Erythroblast (primary cell): ENCODE results near the gene NCAM2.

Experiments used
- GATA1 ChIP-seq: IDR thresholded peaks from 2 replicates; pipeline ENCODE4 v1.6.1; 2011; ENCODE audit warnings: low read depth, mild to moderate bottlenecking, control low read depth, low read length, moderate library complexity
- POLR2A ChIP-seq: IDR thresholded peaks from 2 replicates; pipeline ENCODE4 v1.6.1; 2011; ENCODE audit warnings: mild to moderate bottlenecking, low read length

GRCh38 chr21:20965816-20966215, 32.4 kb upstream of the NCAM2 start:
- TF ChIP-seq POLR2A (no peak), GATA1 (no peak)
